ENCODE results near the gene THG1L.
A peak's percentile ranks its signal among the peaks of the same experiment; 100 is the strongest.
"Not testable (repeated sequence)": the region's sequence is repeated elsewhere in the genome, so short reads cannot be mapped to it uniquely, and the experiment has no call there.

THG1L gene

DNA sequence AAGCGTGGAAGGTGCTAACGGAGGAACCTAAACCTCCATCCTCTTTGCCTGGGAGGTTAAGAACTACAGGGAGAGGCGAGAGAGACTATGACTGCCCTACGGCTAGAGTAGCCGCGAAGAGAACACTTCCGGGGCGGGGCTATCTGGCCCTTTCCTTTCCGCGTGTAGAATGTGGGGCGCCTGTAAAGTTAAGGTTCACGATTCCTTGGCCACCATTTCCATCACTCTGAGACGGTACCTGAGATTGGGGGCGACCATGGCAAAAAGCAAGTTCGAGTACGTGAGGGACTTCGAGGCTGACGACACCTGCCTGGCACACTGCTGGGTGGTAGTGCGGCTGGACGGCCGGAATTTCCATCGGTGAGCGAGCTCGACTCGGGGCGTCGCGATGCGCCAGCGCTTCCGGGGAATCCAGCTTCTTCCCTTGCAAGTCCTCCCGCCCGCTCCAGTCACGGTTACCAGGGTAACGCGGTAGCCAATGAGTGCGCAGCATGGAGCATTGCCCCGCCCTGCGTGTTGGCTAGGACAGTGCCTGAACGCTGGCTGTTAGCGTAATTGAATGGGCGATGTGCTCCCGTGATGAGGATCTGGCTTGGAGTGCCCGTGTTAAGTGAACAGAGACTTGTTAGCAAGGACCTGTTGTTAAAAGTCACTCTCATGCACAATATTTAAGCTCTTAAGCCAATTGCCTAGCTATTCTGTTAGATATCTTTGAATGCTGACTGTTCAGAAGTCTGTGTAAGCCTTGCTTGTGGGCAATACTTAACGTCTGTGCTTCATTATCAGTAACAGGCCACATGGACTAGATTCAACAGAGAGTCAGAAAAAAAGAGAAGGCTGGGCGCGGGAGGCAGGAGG is at the start of gene THG1L:
Gene THG1L, plus strand, starts transcription at position 149 of the 858 bp plus-strand sequence. Its CDS starts 21 bp downstream, at position 170.
- CTCF ChIA-PET: interaction anchor here (0.9 to 8.8 kb wide), 9 partner anchors 10 to 403 kb away, joined by 3 to 113 read pairs (median 4); partner anchors contain the start of gene LSM11
- peak within 1 kb of the TSS; percentile 94 for H3K4me3 ChIP-seq (ENCODE audit: low read depth, low read length)
- peak; percentile 81 for DNase-seq (ENCODE audit: low read depth, low spot score)
- TF ChIP-seq, protein P1, sequence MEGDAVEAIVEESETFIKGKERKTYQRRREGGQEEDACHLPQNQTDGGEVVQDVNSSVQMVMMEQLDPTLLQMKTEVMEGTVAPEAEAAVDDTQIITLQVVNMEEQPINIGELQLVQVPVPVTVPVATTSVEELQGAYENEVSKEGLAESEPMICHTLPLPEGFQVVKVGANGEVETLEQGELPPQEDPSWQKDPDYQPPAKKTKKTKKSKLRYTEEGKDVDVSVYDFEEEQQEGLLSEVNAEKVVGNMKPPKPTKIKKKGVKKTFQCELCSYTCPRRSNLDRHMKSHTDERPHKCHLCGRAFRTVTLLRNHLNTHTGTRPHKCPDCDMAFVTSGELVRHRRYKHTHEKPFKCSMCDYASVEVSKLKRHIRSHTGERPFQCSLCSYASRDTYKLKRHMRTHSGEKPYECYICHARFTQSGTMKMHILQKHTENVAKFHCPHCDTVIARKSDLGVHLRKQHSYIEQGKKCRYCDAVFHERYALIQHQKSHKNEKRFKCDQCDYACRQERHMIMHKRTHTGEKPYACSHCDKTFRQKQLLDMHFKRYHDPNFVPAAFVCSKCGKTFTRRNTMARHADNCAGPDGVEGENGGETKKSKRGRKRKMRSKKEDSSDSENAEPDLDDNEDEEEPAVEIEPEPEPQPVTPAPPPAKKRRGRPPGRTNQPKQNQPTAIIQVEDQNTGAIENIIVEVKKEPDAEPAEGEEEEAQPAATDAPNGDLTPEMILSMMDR (IDR thresholded peaks at IDR 0.05; ENCODE audit: insufficient read depth, low read length, missing control alignments): no peak
- POLR2A ChIA-PET: interaction anchor here (0.6 to 1.0 kb wide), 6 partner anchors 12 to 251 kb away, joined by 3 to 6 read pairs (median 3); partner anchors contain the start of gene LSM11

DNA sequence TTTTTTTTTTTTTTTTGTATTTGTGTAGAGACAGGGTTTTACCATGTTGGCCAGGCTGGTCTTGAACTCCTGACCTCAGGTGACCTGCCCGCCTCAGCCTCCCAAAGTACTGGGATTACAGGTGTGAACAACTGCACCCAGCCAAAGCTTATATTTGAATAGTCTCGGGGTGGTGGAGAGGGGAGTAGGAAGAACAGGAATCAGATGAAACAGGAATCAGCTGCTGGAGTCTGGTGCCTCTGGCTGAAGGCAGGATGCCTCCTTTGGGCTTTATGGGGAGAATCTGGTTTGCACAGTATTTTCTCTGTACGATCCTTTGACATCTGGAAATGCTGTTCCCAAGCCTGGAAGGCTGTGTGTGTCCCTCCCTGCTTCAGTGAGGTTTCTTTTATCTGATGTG is 49.0 kb upstream of the THG1L start:
- CTCF ChIA-PET: interaction anchor here (0.9 to 1.5 kb wide), 4 partner anchors 9 to 322 kb away, joined by 3 to 5 read pairs (median 4); no protein-coding TSS in a partner anchor
- TF ChIP-seq, protein P1 (IDR thresholded peaks at IDR 0.05; ENCODE audit: insufficient read depth, low read length, missing control alignments): no peak
- H3K4me3 ChIP-seq (ENCODE audit: low read depth, low read length): no peak overlapping the region
- POLR2A ChIA-PET: interaction anchor here (1.0 kb wide), 1 partner anchor 49 kb away, joined by 3 read pairs; the partner anchor contains the start of gene THG1L
- no peak for DNase-seq (ENCODE audit: low read depth, low spot score)

DNA sequence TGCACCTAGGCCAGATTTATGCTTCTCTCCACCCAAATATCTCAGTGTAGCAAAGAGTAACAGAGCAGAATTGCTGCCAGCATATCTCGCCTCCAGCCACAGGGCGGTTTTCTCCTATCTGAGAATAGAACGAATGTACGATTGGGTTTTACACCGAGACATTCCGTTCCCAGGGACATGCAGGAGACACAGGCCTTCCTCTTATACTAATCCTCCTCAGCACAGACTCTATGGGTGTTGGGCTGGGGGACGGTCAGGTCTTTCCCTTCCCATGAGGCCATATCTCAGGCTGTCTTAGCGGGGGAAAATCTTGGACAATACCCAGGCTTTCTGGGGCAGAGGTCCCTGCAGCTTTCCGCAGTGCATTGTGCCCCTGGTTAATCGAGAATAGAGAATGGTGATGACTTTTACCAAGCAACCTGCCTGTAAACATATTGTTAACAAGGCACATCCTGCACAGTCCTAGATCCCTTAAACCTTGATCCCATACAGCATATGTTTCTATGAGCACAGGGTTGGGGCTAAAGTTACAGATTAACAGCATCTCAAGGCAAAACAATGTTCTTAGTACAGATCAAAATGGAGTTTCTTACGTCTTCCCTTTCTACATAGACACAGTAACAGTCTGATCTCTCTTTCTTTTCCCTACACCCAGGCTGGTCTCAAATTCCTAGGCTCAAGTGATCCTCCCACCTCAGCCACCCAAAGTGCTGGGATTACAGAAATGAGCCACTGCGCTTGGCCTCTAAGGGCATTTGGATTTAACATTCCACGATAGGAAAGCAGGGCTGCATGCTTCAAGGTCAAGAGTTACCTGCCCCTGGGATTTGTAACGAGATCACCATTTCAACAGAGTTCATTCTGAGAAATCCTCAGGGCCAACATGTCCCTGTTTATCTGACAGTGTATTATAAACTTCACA is 44.7 kb upstream of the THG1L start:
- H3K4me3 ChIP-seq (ENCODE audit: low read depth, low read length); DNase-seq (ENCODE audit: low read depth, low spot score); POLR2A ChIA-PET; CTCF ChIA-PET: not testable (repeated sequence)

DNA sequence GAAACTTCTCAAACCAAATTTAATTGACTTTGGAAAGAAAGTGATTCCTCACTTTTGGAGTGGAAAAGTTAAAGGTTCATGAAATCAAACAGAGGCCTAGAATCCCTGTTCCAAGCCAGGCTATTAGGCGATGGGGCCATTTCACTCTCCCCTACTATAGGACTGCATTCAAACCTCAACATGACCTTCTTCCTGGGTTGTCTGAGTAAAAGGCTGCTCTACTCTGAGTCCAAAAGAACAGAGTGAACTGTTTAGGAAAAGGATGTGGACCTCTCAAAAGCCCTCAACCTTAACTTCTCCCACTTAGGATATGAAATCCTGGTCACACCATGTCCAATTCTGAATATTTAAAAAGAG is 44.0 kb upstream of the THG1L start:
- H3K4me3 ChIP-seq (ENCODE audit: low read depth, low read length): no peak overlapping the region
- POLR2A ChIA-PET: no interaction called here
- no peak for DNase-seq (ENCODE audit: low read depth, low spot score)
- CTCF ChIA-PET: no interaction called here
- TF ChIP-seq, protein P1 (IDR thresholded peaks at IDR 0.05; ENCODE audit: insufficient read depth, low read length, missing control alignments): no peak

DNA sequence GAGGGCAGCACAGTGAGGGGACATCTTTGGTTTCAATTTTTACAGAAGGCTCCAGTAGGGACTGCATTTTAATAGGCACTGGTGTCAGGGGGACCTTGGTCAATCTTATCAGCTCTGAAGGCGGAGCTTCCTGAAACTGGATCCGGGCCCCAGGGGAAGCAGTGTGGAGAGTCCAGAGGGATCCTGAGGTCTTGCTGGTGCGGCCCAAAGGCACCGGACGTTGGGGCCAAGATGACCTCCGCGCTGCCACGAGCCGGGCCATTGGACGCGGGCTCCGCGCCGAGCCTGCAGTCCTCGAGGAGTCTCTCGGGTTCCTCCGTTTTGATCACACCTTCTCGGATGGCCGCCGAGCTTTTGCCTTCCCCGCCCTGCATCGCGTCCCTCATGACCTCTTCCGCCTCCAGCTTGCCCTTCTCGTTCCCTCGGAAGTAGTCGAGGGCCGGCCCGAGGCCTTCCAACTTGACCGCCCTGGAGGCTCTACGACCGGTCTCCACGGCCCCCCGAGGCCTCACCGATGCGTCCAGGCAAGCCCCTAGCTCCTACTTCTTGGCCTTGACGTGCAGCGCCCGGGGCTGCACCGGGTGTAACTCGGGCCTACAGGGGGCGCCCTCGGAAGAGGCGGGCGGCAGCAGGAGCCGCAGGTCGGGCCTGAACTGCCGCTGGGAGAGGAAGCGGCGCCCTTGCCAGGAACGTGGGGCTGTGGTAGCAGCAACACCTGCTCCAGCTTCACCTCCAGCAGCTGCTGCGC is 41.1 kb upstream of the THG1L start:
- no peak overlapping the region; the same call in 1 of the 2 replicates for H3K4me3 ChIP-seq (ENCODE audit: low read depth, low read length)
- TF ChIP-seq, protein P1 (IDR thresholded peaks at IDR 0.05; ENCODE audit: insufficient read depth, low read length, missing control alignments): no peak
- ChIA-PET CTCF (no interaction called here), POLR2A (no interaction called here)
- DNase-seq (ENCODE audit: low read depth, low spot score): no peak
